ENCODE measurements around the gene TYW3. TPM values are rescaled to one million over a fixed set of nuclear protein-coding genes. Genes with fewer than 3 reads are reported as not detected.

The TYW3 gene
- total RNA-seq, 1 donor from 2014 or later, result 4.3 TPM

GRCh38 chr1:74690364-74690696 is 42.6 kb upstream of the TYW3 start:
- Mint-ChIP-seq H3K9me3 (ENCODE audit: low read depth) (no peaks in the 10 kb centered on the region), H3K4me1 (ENCODE audit: low read depth) (no peaks in the 10 kb centered on the region), H3K27me3 (ENCODE audit: low read depth) (peaks cover 18% of the 10 kb centered on the region), H3K4me3 (ENCODE audit: unreplicated experiment) (no peak overlapping the region), H3K27ac (ENCODE audit: unreplicated experiment) (no peak overlapping the region), H3K36me3 (ENCODE audit: low read depth) (no peaks in the 10 kb centered on the region)
- DNase-seq (ENCODE audit: low spot score), result no peak
- no peak for TF ChIP-seq CTCF (IDR thresholded peaks at IDR 0.05)

- H3K27me3 Mint-ChIP-seq (ENCODE audit: low read depth), result peaks cover 21% of the 10 kb centered on the region
- no peaks in the 10 kb centered on the region for H3K4me1 Mint-ChIP-seq (ENCODE audit: low read depth)
- no peak overlapping the region for H3K4me3 Mint-ChIP-seq (ENCODE audit: unreplicated experiment)
- no peaks in the 10 kb centered on the region for H3K9me3 Mint-ChIP-seq (ENCODE audit: low read depth)
- no peaks in the 10 kb centered on the region for H3K36me3 Mint-ChIP-seq (ENCODE audit: low read depth)
- no peak overlapping the region for H3K27ac Mint-ChIP-seq (ENCODE audit: unreplicated experiment)
- TF ChIP-seq CTCF (IDR thresholded peaks at IDR 0.05), result no peak
- no peak for DNase-seq (ENCODE audit: low spot score)
Measured at GRCh38 chr1:74690909-74691308, 42.0 kb upstream of the TYW3 start.

- no peaks in the 10 kb centered on the region for H3K9me3 Mint-ChIP-seq (ENCODE audit: low read depth)
- H3K4me3 Mint-ChIP-seq (ENCODE audit: unreplicated experiment), result no peak overlapping the region
- H3K4me1 Mint-ChIP-seq (ENCODE audit: low read depth), result no peaks in the 10 kb centered on the region
- H3K36me3 Mint-ChIP-seq (ENCODE audit: low read depth), result no peaks in the 10 kb centered on the region
- no peak for DNase-seq (ENCODE audit: low spot score)
- no peak overlapping the region for H3K27ac Mint-ChIP-seq (ENCODE audit: unreplicated experiment)
- no peak for TF ChIP-seq CTCF (IDR thresholded peaks at IDR 0.05)
- peaks cover 16% of the 10 kb centered on the region for H3K27me3 Mint-ChIP-seq (ENCODE audit: low read depth)
Measured at GRCh38 chr1:74693473-74693872, 39.5 kb upstream of the TYW3 start.

- DNase-seq (ENCODE audit: low spot score), result no peak
- Mint-ChIP-seq H3K4me1 (ENCODE audit: low read depth) (no peaks in the 10 kb centered on the region), H3K27me3 (ENCODE audit: low read depth) (peaks cover 5% of the 10 kb centered on the region), H3K4me3 (ENCODE audit: unreplicated experiment) (no peak overlapping the region), H3K36me3 (ENCODE audit: low read depth) (no peaks in the 10 kb centered on the region), H3K9me3 (ENCODE audit: low read depth) (no peaks in the 10 kb centered on the region), H3K27ac (ENCODE audit: unreplicated experiment) (no peak overlapping the region)
- TF ChIP-seq CTCF (IDR thresholded peaks at IDR 0.05), result no peak
Measured at GRCh38 chr1:74697832-74698231, 35.1 kb upstream of the TYW3 start.

- H3K9me3 Mint-ChIP-seq (ENCODE audit: low read depth), result no peaks in the 10 kb centered on the region
- H3K27me3 Mint-ChIP-seq (ENCODE audit: low read depth), result peaks cover 5% of the 10 kb centered on the region
- TF ChIP-seq CTCF (IDR thresholded peaks at IDR 0.05), result no peak
- DNase-seq (ENCODE audit: low spot score), result no peak
- no peaks in the 10 kb centered on the region for H3K4me1 Mint-ChIP-seq (ENCODE audit: low read depth)
- no peaks in the 10 kb centered on the region for H3K36me3 Mint-ChIP-seq (ENCODE audit: low read depth)
- H3K27ac Mint-ChIP-seq (ENCODE audit: unreplicated experiment), result no peak overlapping the region
- no peak overlapping the region for H3K4me3 Mint-ChIP-seq (ENCODE audit: unreplicated experiment)
Measured at GRCh38 chr1:74699331-74699730, 33.6 kb upstream of the TYW3 start.

Data from chondrocyte (in vitro differentiated cells).